Fibroblast of lung (primary cell): ENCODE measurements around the gene DAND5.

Experiments
- CTCF ChIP-seq, 2 donors: IDR thresholded peaks in 1 of 2; conservative IDR thresholded peaks in 1 of 2; 1 replicate in 1 of 2; 2 replicates in 1 of 2; pipeline ENCODE4 v1.5.1; 2011 to 2012; ENCODE audit warnings: low read length in 2 of 2, control low read depth in 1 of 2, inconsistent platforms in 1 of 2, low read depth in 1 of 2, mild to moderate bottlenecking in 1 of 2
- EZH2 ChIP-seq: IDR thresholded peaks from 2 replicates; pipeline ENCODE4 v1.5.1; 2012; ENCODE audit warnings: low read length, control low read depth, mild to moderate bottlenecking; ENCODE audit errors: missing control alignments

GRCh38 chr19:13012690-13013608 lies 43.6 kb downstream of the DAND5 start:
- TF ChIP-seq CTCF (conservative IDR thresholded peaks at IDR 0.05 in 1 of 2, IDR thresholded peaks at IDR 0.05 in 1 of 2; ENCODE audit: low read depth in 1 of 2, low read length in 2 of 2) (no peak), EZH2 (no peak)
